Skeletal muscle cell (primary cell): ENCODE data around the gene C20orf173.
"Not testable (repeated sequence)": the region's sequence is repeated elsewhere in the genome, so short reads cannot be mapped to it uniquely, and the experiment has no call there.

Source experiments
- DNase-seq: peaks from one replicate; pipeline ENCODE4 v3.0.0-alpha.2; 2010; ENCODE audit warnings: low read depth
- H3K4me3 ChIP-seq: 2 replicates; pipeline ENCODE4 v1.5.1; 2011; ENCODE audit warnings: low read depth, mild to moderate bottlenecking, control low read depth, low read length, moderate library complexity

C20orf173 gene, protein sequence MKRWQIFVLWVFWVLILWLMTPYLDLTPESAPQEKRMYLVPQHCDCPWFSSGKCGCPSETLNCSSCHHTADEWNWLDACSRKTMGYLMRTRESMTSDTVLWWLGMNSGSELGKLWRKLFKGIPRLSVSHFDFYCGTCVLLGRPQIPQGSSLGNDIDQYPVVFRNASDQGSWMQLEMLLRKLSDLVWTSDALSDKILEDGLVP

DNA sequence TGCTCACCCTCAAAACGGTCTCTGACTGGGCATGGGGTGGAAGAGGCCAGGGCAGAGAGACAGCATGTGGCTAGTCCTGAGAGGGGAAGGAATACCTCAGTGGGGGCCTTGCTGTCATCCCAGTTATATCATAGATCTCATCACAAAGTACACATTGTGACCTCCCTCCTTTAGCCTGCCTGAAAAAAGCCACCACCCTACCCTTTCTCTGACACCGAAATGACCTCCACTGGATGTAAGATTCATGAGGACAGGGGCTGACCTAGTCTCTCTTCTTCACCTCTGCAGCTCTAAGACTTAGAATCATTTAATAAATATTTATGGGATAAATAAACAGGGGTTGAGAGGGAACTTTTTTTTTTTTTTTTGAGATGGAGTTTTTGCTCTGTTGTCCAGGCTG lies at the start of gene C20orf173:
Gene C20orf173, minus strand, starts transcription at position 101 of the 400 bp plus-strand sequence. CDS start 279 bp downstream, outside the sequence.
- H3K4me3 ChIP-seq = no peak within 1 kb of the TSS
- DNase-seq = no peak

DNA sequence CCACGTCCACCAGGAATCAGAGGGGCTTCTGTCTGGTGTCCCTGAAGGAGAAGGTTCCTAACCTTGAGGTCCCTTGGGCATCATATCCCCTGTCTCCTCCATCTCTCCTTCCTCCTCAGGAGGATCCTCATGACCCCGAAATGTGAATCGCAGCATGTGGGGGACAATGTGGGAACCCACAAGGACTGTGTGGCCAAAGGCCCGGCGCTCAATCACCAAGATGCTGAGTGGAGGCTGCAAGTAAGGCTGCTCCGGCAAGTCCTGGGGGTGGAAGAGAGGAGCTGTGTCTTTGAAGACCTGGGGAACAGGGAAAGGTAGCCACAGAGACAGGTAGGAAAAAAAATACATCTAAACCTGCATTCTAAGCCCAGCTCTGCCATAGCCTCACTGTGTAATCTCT lies 49.7 kb upstream of the C20orf173 start:
- no peak for DNase-seq
- no peak overlapping the region for H3K4me3 ChIP-seq

DNA sequence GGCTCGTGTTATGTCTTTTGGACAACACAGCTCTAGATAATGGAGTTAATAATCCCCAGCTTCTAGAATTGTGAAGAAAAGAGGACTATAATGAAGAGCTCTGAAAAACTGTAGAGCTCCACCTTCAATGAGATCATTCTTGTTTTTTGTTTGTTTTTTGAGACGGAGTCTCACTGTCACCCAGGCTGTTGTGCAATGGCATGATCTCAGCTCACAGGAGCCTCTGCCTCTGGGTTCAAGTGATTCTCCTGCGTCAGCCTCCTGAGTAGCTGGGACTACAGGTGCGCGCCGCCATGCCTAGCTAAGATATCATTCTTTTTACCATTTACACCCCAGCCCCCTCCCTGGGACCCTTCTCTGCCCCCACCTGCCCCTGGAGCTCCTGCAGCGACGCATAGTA lies 49.0 kb upstream of the C20orf173 start:
- no peak for DNase-seq
- no peak overlapping the region for H3K4me3 ChIP-seq

DNA sequence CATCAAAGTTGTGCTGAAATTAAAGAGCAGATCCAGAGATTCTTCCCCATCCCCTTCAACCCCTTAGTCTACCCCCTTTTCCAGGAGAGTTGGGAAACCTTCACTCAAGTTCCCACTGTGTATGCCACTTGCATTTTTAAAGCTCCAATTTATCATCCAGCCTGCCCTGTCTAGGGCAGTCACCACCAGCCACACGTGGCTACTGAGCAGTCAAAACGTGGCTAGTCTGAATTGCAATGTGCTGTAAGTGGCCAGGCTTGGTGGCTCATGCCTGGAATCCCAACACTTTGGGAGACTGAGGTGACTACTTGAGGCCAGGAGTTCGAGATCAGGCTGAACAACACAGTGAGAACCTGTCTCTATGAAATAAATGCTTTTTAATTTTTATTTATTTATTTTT lies 47.4 kb upstream of the C20orf173 start:
- no peak overlapping the region for H3K4me3 ChIP-seq
- no peak for DNase-seq

DNA sequence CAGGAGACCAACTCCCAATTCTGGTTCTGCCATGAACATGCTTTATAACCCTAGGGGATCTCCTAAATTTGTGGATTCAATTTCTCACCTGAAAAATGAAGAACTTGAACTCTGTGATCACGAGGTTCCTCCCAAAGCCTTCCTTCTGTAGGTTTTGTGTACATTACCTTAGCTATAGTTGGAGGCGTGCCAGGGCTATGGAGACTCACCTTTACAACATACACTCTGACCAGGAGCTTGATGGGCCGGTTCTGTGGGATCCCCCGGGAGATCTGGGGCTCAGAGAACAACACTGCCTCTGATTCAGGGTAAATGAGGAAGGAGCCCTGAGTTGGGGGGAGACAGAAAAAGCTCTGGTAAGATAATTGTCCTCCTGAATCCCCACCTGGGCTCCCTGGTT lies 46.5 kb upstream of the C20orf173 start:
- no peak for DNase-seq
- H3K4me3 ChIP-seq = no peak overlapping the region

DNA sequence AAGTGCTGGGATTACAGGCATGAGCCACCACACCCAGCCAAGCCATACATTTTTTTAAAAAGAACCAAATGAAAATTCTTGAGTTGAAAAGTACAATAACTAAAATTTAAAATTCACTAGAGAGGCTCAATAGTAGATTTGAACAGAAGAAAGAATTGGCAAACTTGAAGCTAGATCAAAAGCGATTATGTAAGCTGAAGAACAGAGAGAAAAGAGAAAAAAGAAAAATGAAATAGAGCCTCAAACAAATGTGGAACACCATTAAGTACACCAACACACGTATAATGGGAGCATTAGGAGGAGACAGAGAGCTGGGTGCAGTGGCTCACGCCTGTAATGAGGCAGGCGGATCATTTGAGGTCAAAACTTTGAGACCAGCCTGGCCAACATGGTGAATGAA lies 43.4 kb upstream of the C20orf173 start:
- no peak overlapping the region for H3K4me3 ChIP-seq
- DNase-seq = no peak

DNA sequence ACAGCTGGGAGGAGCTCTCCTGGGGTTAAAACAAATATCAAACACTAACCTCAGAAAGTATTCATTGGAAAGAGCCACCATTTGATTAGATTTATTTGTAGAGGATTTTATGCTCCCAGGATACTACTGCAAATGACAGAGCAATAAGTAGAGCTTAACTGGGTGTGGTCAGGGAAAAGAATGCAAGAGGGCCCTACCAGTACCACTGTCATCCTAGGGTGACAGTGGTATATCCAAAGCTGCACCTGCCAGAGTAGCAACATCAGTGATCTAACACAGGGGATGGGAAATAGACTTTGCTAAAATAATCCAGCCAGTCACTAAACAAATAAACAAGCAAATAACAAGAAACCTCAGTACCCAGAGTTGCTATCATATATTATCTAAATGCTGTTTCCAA lies 42.1 kb upstream of the C20orf173 start:
- DNase-seq = no peak
- H3K4me3 ChIP-seq = no peak overlapping the region

DNA sequence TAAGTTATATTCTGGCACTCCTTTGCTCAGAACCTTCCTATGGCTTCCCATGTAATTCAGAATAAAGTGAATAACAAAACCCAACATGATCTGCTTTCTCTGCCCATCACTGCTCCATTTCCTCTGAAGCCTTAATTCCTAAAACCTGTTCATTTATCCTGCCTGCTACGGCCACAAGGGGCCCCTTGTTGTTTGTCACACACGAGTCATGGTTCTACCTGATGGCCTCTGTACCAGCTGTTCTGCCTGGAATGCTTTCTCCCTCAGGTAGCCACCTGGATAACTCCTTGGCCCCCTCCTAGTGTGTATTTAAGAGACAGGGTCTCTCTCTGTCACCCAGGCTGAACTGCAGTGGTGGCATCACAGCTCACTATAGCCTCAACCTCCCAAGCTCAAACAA lies 39.2 kb upstream of the C20orf173 start:
- no peak for DNase-seq
- H3K4me3 ChIP-seq = no peak overlapping the region

DNA sequence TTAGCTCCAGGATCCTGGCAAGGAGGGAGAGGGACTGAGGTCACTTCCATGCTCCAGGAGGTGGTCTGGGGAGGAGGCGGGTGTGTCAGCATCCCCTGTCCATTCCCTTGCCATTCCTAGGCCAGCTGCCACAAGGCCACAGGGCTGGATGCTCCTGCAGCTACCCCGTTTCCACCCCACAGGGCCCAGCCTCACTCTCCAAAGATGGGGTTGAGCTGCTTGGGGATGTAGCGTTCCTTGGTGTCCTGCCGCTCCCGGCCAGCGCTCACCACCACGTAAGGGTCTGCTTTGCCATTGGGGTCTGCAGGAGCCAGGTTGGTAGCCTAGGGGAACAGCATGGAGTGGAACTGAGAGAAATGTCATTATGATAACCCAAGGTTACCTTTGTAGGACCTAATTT lies 35.5 kb upstream of the C20orf173 start:
- no peak for DNase-seq
- H3K4me3 ChIP-seq = no peak overlapping the region

DNA sequence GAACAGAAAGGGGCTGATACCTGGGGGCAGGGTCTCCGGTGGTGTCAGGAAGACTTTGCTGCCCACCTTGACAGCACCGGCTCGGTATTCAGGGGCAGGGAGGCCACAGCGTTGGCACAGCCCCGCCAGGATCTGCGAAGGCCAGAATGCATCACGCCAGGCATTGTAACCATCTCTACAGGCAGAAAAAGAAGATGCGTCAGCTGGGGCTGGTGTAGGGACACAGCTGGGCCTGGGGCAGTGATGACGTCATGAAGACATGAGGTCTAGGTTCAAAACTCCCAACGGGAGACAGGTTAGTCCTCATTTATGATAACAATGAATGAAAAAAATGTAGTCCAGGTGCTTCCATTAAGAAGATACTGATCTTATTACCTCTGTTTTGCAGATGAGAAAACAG lies 34.4 kb upstream of the C20orf173 start:
- DNase-seq = no peak
- H3K4me3 ChIP-seq = no peak overlapping the region

DNA sequence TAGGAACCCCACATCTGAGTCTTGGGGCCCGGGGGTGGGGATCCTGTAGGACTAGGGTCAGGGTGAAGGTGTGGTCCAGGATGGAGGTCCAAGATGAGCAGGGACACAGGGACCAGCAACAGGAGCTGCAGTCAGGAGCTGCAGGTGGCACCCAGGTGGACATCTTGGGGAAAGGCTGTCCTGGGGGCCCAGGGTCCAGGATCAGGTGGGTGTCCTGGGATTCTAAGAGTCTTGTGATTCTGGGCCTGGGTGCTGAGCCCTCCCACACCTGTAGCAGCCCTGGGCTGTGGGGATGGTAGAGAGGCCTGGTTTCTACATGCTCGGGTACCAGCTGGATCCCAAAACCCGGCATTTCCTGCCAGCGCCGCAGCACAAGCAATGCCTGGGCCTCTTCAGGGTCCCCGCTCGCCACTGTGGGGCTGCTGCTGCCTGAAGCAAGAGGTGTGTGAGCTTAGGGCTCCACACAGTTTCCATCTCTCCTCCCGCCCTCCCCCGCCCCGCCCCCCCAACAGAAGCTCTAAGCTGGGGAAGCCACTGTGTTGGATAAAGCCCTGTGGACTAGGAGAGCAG lies 33.2 kb upstream of the C20orf173 start:
- H3K4me3 ChIP-seq = no peak overlapping the region
- DNase-seq = no peak

DNA sequence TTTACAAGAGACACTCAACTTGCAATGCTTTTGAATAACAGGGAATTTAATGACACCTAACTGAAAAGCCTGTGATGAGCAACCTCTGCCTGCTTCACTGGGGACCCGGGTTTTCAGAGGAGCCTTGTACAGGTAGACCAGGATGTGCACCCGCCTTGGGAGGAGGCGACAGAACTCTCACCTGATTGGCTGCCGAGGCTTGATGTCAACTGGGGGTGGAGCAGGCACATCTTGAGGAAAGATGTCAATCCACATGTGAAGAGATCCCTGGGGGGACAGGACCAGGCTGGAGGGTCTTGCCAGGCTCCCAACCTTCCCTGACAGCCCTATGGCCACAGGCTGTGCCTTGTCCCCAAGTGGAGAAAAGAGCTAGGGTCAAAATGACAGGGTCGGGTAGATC lies 32.2 kb upstream of the C20orf173 start:
- H3K4me3 ChIP-seq = no peak overlapping the region

DNA sequence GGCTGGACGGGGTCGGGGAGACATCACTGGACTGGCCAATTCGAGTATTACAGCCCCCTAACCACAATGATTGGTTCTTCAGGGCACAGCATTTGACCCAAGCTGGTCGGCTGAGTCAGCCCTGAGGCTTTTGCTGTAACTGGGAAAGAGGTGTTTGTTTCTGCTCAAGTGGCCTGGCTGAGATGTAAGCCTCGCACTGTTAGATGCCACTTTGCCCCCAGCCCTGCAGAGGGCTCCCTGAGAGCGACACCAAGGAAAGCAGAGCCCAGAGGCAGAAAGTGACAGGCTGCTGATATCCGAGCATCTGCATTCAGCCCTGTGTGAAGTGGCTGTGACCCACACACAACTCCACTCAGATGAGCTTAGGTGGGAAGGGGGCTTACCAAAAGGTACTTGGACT lies 31.8 kb upstream of the C20orf173 start:
- H3K4me3 ChIP-seq = no peak overlapping the region
- no peak for DNase-seq

More for the DNA sequence above, 32.2 kb upstream of the C20orf173 start:
- DNase-seq = no peak

DNA sequence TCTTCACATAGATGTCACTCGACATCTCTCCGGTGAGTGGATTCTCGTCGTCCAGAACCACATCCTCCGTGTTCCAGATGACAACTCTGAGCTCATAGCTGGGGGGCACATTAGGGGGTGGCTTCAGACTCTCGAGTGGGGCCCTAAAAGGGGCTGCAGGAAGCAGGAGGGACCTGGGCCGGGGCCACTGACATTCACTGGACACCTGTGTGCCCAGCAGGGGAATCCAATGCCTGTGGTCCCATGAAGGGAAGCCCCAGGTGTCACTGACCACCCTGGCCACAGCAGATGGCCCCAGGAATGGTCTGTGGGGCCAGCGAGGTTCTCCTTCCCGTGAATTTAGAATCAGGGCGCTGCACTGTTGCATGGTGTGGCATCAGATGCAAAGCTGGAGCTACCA lies 31.1 kb upstream of the C20orf173 start:
- DNase-seq = no peak
- no peak overlapping the region for H3K4me3 ChIP-seq

DNA sequence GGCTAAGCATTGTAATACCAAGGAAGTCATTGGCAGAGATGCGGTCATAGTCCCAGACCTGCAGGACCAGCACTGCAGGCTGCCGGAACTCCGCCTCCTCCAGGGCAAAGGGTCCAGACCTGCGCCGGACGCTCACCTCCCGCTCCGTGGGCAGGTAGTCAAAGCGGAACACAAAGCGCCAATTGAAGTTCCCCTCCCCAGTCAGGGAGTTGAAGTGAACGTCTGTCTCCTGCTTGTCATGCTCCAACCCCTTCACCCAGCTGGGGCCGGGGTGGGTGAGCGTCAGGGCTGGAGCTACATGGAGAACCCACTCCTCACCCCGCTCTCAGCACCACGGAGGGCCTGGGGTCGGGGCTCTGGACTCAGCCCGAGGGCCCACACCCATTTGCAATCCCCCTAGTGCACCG lies 30.7 kb upstream of the C20orf173 start:
- no peak overlapping the region for H3K4me3 ChIP-seq
- DNase-seq = no peak

DNA sequence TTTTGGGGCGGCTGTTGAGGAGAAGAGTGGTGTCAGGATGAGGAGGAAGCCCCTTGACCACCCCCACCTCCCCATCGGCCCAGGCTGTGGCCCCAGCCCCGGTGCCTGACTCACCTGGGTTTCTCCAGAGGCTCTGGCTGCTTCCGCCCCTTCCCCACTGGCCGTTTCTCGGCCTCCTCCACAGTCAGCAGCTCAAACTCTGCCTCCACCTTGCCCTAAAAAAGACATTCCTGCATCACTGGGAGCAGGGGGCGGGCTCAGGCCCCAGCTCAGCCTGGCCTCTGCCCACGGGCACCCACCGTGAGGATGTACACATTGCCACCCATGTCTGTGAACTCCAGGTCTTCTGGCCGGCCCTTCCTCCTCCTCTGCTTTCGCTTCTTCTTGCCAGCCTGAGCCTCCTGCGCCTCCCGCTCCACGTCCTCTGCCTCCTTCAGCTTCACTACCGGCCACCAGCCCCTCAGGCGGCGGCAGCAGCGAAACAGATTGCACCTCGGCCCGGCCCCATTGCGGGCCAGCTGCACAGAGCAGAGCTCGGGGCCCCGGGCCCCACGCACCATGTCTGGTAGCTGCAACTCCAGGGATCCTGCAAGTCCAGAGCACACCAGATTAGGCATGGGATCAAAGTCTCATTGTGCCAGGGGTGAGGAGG lies 29.7 kb upstream of the C20orf173 start:
- no peak overlapping the region for H3K4me3 ChIP-seq
- no peak for DNase-seq

DNA sequence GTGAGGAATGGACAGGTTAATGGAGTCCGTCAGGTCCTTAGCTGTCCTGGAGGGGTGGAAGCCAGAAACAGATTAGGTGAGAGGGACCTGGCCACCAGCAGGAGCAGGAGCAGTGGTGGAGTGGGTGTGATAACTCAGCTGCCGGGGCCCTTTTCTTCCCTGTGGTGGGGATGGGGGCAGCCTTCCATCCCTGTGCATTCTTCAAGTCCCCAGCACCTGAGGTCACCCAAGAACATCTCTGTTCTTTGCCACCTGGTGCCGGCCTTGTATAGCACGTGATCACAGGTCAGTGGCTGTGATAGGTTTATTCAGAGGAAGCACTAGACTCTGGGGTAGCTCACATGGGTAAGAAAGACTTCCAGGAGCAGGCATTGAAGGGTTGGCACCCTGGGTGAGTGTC lies 29.0 kb upstream of the C20orf173 start:
- no peak overlapping the region for H3K4me3 ChIP-seq
- DNase-seq = no peak

DNA sequence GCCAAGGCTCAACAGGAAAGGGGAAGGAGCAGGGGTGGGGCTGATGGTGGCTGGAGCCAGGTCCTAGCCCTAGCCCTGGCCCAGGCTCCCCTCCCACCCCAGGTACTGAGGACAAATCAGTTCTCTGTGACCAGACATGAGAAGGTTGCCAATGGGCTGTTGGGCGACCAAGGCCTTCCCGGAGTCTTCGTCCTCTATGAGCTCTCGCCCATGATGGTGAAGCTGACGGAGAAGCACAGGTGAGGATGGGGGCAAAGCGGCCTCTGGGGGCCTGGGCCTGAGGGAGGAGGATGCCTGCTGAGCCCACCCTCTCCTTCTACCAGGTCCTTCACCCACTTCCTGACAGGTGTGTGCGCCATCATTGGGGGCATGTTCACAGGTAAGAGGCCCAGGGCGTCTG lies 27.4 kb upstream of the C20orf173 start:
- no peak overlapping the region for H3K4me3 ChIP-seq
- DNase-seq = no peak

DNA sequence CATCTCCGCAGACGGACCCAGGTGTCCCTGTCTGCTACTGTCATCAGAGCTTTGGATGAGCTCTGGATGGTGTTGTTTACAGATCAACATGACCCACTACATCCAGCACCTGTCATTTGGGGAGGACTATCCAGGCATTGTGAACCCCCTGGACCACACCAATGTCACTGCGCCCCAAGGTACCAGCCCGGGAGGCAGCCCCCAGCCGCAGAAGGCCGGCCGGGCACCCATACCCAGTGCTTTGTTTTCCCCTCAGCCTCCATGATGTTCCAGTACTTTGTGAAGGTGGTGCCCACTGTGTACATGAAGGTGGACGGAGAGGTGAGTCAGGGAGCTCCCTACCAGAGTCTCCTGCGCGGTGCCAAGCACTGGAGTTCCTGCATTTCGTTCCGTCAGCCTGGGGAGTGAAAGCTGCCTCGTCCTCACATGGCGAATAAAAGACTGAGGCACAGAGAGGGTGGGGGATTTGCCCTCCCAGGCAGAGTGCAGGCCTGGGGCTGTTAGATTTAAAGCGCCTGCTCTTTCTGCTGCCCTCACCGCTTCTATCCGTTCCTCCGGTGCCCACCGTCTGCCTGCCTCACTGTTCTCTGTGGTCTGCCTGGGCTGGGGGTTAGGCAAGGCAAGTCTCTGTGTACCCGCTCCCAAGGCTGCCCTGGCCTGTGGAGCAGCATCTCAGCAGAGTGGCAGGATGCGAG lies 26.6 kb upstream of the C20orf173 start:
- DNase-seq = no peak
- H3K4me3 ChIP-seq = no peak overlapping the region

DNA sequence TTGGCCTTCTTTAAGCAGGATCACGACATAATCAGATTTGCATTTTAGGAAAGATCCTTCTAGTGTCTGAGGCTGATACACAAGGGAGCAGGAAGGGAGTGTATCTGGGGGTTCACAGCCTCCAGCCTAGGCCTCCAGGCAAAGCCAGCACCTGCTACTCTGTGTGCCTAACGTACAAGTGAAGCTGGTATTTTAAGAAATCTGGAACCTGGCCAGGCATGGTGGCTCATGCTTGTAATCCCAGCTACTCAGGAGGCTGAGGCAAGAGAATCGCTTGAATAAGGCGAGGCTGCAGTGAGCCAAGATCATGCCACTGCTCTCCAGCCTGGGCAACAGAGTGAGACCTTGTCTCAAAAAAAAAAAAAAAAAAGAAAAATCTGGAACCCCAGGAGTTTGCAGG lies 26.0 kb upstream of the C20orf173 start:
- not testable (repeated sequence) for DNase-seq, H3K4me3 ChIP-seq

DNA sequence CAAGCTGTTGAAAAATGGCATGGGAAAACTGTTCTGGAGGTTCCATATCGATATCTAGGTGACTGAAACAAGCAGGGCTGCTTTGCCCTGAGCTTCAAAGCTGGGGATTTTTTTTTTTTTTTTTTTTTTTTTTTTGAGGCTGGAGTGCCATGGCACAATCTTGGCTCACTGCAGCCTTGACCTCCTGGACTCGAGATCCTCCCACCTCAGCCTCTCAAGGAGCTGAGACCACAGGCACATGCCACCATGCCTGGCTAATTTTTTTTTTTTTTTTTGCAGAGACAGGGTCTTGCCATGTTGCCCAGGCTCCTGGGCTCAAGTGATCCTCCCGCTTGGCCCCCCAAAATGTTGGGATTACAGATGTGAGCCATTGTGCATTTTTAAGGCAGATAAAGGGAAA lies 23.5 kb upstream of the C20orf173 start:
- H3K4me3 ChIP-seq = no peak overlapping the region
- no peak for DNase-seq
